Stimulated activated CD8-positive, alpha-beta memory T cell treated with anti-CD3 and anti-CD28 coated beads, Interleukin-7, amount 100 ng/mL, for 4 hours (primary cell): Measurements from ENCODE around the gene HELT.
"Not testable (repeated sequence)": the region's sequence is repeated elsewhere in the genome, so short reads cannot be mapped to it uniquely, and the experiment has no call there.

Source experiments
- DNase-seq, 2 donors: peaks; one replicate each; pipeline ENCODE4 v3.0.0-alpha.2; 2020; ENCODE audit warnings: low read depth in 2 of 2

The HELT gene

GRCh38 chr4:185017964-185018772 lies at the start of gene HELT:
Gene HELT, plus strand, starts transcription at chr4:185018490. Its CDS starts 439 bp downstream, at chr4:185018929.
- DNase-seq, result no peak

- no peak for DNase-seq
Observed at GRCh38 chr4:184968784-184969201, 49.5 kb upstream of the HELT start.

- DNase-seq, result no peak
Observed at GRCh38 chr4:184969610-184970009, 48.7 kb upstream of the HELT start.

- DNase-seq, result no peak
Observed at GRCh38 chr4:184972991-184973390, 45.3 kb upstream of the HELT start.

GRCh38 chr4:184976348-184976747 lies 41.9 kb upstream of the HELT start:
- DNase-seq, result not testable (repeated sequence)

- DNase-seq, result no peak
Observed at GRCh38 chr4:184977747-184978146, 40.5 kb upstream of the HELT start.

- DNase-seq, result no peak
Observed at GRCh38 chr4:184978211-184978610, 40.1 kb upstream of the HELT start.

GRCh38 chr4:184979461-184980124 lies 38.7 kb upstream of the HELT start:
- DNase-seq, result no peak

GRCh38 chr4:184980261-184980660 lies 38.0 kb upstream of the HELT start:
- DNase-seq, result no peak

- DNase-seq, result peak in 1 of 2 donors; percentile 33
Observed at GRCh38 chr4:184983672-184984356, 34.5 kb upstream of the HELT start.

GRCh38 chr4:184987493-184988031 lies 30.7 kb upstream of the HELT start:
- DNase-seq, result no peak

- DNase-seq, result no peak
Observed at GRCh38 chr4:184988611-184989010, 29.7 kb upstream of the HELT start.

GRCh38 chr4:184989283-184989682 lies 29.0 kb upstream of the HELT start:
- not testable (repeated sequence) for DNase-seq

GRCh38 chr4:184990131-184990530 lies 28.2 kb upstream of the HELT start:
- not testable (repeated sequence) for DNase-seq

GRCh38 chr4:184991860-184992259 lies 26.4 kb upstream of the HELT start:
- DNase-seq, result no peak

GRCh38 chr4:184992422-184992821 lies 25.9 kb upstream of the HELT start:
- DNase-seq, result no peak

GRCh38 chr4:184993247-184993646 lies 25.0 kb upstream of the HELT start:
- DNase-seq, result no peak

- DNase-seq, result no peak
Observed at GRCh38 chr4:184994010-184994622, 24.2 kb upstream of the HELT start.

GRCh38 chr4:184994623-184995010 lies 23.7 kb upstream of the HELT start:
- no peak for DNase-seq

- not testable (repeated sequence) for DNase-seq
Observed at GRCh38 chr4:184997656-184998055, 20.6 kb upstream of the HELT start.

GRCh38 chr4:185002784-185003183 lies 15.5 kb upstream of the HELT start:
- no peak for DNase-seq
